ENCODE results near the gene SLC24A3.
A peak's percentile ranks its signal among the peaks of the same experiment; 100 is the strongest.

Gene SLC24A3

DNA sequence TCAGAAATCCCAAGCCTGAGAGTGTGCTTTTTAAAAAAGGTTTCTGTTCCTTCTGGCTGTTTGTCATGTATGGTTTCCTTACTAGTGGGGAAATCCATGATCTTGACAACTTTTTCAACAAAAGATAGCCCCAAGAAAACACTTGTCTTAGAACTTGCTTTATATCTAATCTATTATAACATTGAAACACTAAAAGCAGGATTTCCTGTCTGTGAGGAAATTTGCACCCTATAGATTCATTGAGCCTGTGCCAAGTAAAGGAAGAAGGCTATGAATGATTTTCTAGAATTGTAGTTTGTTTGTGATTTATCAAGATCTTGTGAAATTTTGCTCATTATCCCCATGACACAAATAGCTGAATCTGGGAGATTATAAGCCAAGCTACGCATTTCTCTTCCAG, 307.0 kb downstream of the SLC24A3 start:
- H3K4me3 ChIP-seq (ENCODE audit: low read length, poor library complexity, severe bottlenecking): peak overlapping the region; percentile 17
- peaks cover 53% of the 10 kb centered on the region for H3K4me1 ChIP-seq (ENCODE audit: insufficient read depth, low read length, poor library complexity, severe bottlenecking)
- no peaks in the 10 kb centered on the region for H3K27me3 ChIP-seq (ENCODE audit: insufficient read depth, low read length, poor library complexity, severe bottlenecking)
- no peaks in the 10 kb centered on the region for H3K36me3 ChIP-seq (ENCODE audit: insufficient read depth, low read length)
- H3K9me3 ChIP-seq (ENCODE audit: insufficient read depth, low read depth, low read length): no peaks in the 10 kb centered on the region
- TF ChIP-seq EZH2phosphoT487 (IDR thresholded peaks at IDR 0.05; ENCODE audit: borderline replicate concordance): no peak
- TF ChIP-seq, protein P1, sequence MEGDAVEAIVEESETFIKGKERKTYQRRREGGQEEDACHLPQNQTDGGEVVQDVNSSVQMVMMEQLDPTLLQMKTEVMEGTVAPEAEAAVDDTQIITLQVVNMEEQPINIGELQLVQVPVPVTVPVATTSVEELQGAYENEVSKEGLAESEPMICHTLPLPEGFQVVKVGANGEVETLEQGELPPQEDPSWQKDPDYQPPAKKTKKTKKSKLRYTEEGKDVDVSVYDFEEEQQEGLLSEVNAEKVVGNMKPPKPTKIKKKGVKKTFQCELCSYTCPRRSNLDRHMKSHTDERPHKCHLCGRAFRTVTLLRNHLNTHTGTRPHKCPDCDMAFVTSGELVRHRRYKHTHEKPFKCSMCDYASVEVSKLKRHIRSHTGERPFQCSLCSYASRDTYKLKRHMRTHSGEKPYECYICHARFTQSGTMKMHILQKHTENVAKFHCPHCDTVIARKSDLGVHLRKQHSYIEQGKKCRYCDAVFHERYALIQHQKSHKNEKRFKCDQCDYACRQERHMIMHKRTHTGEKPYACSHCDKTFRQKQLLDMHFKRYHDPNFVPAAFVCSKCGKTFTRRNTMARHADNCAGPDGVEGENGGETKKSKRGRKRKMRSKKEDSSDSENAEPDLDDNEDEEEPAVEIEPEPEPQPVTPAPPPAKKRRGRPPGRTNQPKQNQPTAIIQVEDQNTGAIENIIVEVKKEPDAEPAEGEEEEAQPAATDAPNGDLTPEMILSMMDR (conservative IDR thresholded peaks at IDR 0.05; ENCODE audit: low read length): no peak
- H2AFZ ChIP-seq (ENCODE audit: low read length): peak overlapping the region; percentile 0; the same call in 1 of the 2 replicates
- no peaks in the 10 kb centered on the region for H3K9me2 ChIP-seq (replicated peaks; ENCODE audit: low read depth, low read length)
- H4K20me1 ChIP-seq (ENCODE audit: insufficient read depth, low read length, poor library complexity, severe bottlenecking): no peaks in the 10 kb centered on the region
- peak overlapping the region; percentile 41 for H3K4me2 ChIP-seq (ENCODE audit: low read depth, low read length, poor library complexity, severe bottlenecking)
- H3K9ac ChIP-seq (ENCODE audit: low read depth, low read length, poor library complexity, severe bottlenecking): no peak overlapping the region
- no peaks in the 10 kb centered on the region for H3F3A ChIP-seq (ENCODE audit: low read depth)
- no peaks in the 10 kb centered on the region for H3K79me2 ChIP-seq (ENCODE audit: insufficient read depth, low read length)

DNA sequence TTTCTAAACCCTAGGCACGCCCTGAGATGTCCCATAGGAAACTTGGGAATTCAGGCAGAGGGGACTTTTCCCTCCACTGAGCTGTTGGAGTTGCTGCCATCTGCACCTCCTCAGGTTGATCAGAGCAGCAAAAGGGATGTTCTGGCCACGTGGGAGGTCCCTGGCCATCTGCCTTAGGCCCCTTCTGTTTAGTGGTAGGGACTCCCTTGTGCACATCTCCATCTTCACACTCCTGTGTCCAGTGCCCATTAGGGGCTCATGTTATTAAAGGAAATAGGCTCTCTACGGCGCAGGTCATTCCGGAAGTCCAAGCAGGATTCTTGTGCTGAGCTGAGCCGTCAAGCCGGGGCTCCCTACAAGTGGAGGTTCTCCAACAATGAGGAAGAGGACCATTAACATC, 307.8 kb downstream of the SLC24A3 start:
- Histone ChIP-seq H3K9me3 (ENCODE audit: insufficient read depth, low read depth, low read length) (no peaks in the 10 kb centered on the region), H2AFZ (ENCODE audit: low read length) (no peak overlapping the region), H3K27me3 (ENCODE audit: insufficient read depth, low read length, poor library complexity, severe bottlenecking) (no peaks in the 10 kb centered on the region), H3K79me2 (ENCODE audit: insufficient read depth, low read length) (no peaks in the 10 kb centered on the region), H3K36me3 (ENCODE audit: insufficient read depth, low read length) (no peaks in the 10 kb centered on the region), H4K20me1 (ENCODE audit: insufficient read depth, low read length, poor library complexity, severe bottlenecking) (no peaks in the 10 kb centered on the region), H3K9ac (ENCODE audit: low read depth, low read length, poor library complexity, severe bottlenecking) (no peak overlapping the region), H3K4me3 (ENCODE audit: low read length, poor library complexity, severe bottlenecking) (no peak overlapping the region), H3K4me2 (ENCODE audit: low read depth, low read length, poor library complexity, severe bottlenecking) (no peak overlapping the region), H3K4me1 (ENCODE audit: insufficient read depth, low read length, poor library complexity, severe bottlenecking) (peaks cover 45% of the 10 kb centered on the region), H3K9me2 (replicated peaks; ENCODE audit: low read depth, low read length) (no peaks in the 10 kb centered on the region), H3F3A (ENCODE audit: low read depth) (no peaks in the 10 kb centered on the region)
- TF ChIP-seq EZH2phosphoT487 (IDR thresholded peaks at IDR 0.05; ENCODE audit: borderline replicate concordance): no peak
- TF ChIP-seq, protein P1 (conservative IDR thresholded peaks at IDR 0.05; ENCODE audit: low read length): no peak

DNA sequence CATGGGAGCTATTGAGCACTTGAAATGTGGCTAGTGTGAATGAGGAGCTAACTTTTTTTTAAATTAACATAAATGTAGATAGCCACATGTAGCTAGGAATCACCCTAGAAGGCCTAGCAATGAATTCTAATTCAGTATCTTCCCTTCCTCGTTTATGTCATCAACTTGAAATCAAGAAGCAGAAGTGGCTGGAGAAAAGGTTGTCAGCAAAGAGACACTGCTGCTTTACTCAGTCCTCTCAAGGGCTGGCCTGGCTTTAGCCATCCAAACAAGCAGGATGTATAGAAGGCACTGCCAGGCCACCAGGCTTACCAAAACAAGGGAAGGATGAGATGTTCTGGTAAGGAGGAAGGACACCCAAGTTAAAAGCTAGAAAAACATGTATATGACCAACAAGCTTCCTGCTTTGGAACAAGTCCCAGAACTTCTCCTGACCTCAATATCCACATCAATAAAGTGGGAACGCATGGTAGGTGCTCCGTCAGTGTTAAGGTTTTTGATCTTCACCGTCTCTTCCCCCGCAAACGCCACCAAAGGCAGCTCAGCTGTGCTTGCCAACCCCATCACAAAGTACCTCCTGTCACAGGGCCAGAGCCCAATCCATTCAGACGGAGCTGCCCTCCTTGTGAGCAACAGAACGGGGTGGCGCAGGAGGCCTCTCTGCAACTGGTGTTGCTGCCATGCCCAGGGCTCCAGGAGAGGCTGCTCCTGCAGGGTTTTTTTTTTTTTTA, 309.8 kb downstream of the SLC24A3 start:
- Histone ChIP-seq H3K9me2 (replicated peaks; ENCODE audit: low read depth, low read length) (no peaks in the 10 kb centered on the region), H3K9me3 (ENCODE audit: insufficient read depth, low read depth, low read length) (no peaks in the 10 kb centered on the region), H4K20me1 (ENCODE audit: insufficient read depth, low read length, poor library complexity, severe bottlenecking) (no peaks in the 10 kb centered on the region), H3F3A (ENCODE audit: low read depth) (no peaks in the 10 kb centered on the region), H3K36me3 (ENCODE audit: insufficient read depth, low read length) (no peaks in the 10 kb centered on the region), H3K4me2 (ENCODE audit: low read depth, low read length, poor library complexity, severe bottlenecking) (no peak overlapping the region), H3K79me2 (ENCODE audit: insufficient read depth, low read length) (no peaks in the 10 kb centered on the region), H3K9ac (ENCODE audit: low read depth, low read length, poor library complexity, severe bottlenecking) (no peak overlapping the region), H3K4me3 (ENCODE audit: low read length, poor library complexity, severe bottlenecking) (no peak overlapping the region), H3K4me1 (ENCODE audit: insufficient read depth, low read length, poor library complexity, severe bottlenecking) (peaks cover 34% of the 10 kb centered on the region), H3K27me3 (ENCODE audit: insufficient read depth, low read length, poor library complexity, severe bottlenecking) (no peaks in the 10 kb centered on the region), H2AFZ (ENCODE audit: low read length) (no peak overlapping the region)
- TF ChIP-seq, protein P1 (conservative IDR thresholded peaks at IDR 0.05; ENCODE audit: low read length): no peak
- no peak for TF ChIP-seq EZH2phosphoT487 (IDR thresholded peaks at IDR 0.05; ENCODE audit: borderline replicate concordance)
